ENCODE results near the gene EHD4.

Gene EHD4

GRCh38 chr15:41957021-41957897 is 15.1 kb downstream of the EHD4 start:
- no peak for DNase-seq (ENCODE audit: low spot score)

GRCh38 chr15:41955807-41956525 is 16.4 kb downstream of the EHD4 start:
- no peak for DNase-seq (ENCODE audit: low spot score)

GRCh38 chr15:41955100-41955499 is 17.3 kb downstream of the EHD4 start:
- no peak for DNase-seq (ENCODE audit: low spot score)

- no peak for DNase-seq (ENCODE audit: low spot score)
These were observed 18.3 kb downstream of the EHD4 start for GRCh38 chr15:41954036-41954435.

GRCh38 chr15:41952013-41952563 is 20.3 kb downstream of the EHD4 start:
- DNase-seq (ENCODE audit: low spot score) = no peak

- DNase-seq (ENCODE audit: low spot score) = no peak
These were observed 20.8 kb downstream of the EHD4 start for GRCh38 chr15:41951571-41951970.

GRCh38 chr15:41950489-41950888 is 21.9 kb downstream of the EHD4 start:
- no peak for DNase-seq (ENCODE audit: low spot score)

- DNase-seq (ENCODE audit: low spot score) = no peak
These were observed 22.3 kb downstream of the EHD4 start for GRCh38 chr15:41950127-41950483.

GRCh38 chr15:41949401-41950126 is 22.8 kb downstream of the EHD4 start:
- no peak for DNase-seq (ENCODE audit: low spot score)

GRCh38 chr15:41948490-41948889 is 23.9 kb downstream of the EHD4 start:
- no peak for DNase-seq (ENCODE audit: low spot score)

GRCh38 chr15:41946970-41947369 is 25.4 kb downstream of the EHD4 start:
- DNase-seq (ENCODE audit: low spot score) = no peak

- DNase-seq (ENCODE audit: low spot score) = no peak
These were observed 26.6 kb downstream of the EHD4 start for GRCh38 chr15:41945731-41946130.

- no peak for DNase-seq (ENCODE audit: low spot score)
These were observed 27.1 kb downstream of the EHD4 start for GRCh38 chr15:41945221-41945620.

GRCh38 chr15:41944313-41944940 is 27.9 kb downstream of the EHD4 start:
- DNase-seq (ENCODE audit: low spot score) = no peak

- no peak for DNase-seq (ENCODE audit: low spot score)
These were observed 28.6 kb downstream of the EHD4 start for GRCh38 chr15:41943543-41944312.

GRCh38 chr15:41942886-41943285 is 29.5 kb downstream of the EHD4 start:
- DNase-seq (ENCODE audit: low spot score) = no peak

GRCh38 chr15:41941644-41942415 is 30.5 kb downstream of the EHD4 start:
- no peak for DNase-seq (ENCODE audit: low spot score)

- DNase-seq (ENCODE audit: low spot score) = peak; percentile 66
These were observed 31.9 kb downstream of the EHD4 start for GRCh38 chr15:41940441-41940857.

GRCh38 chr15:41939986-41940385 is 32.4 kb downstream of the EHD4 start:
- DNase-seq (ENCODE audit: low spot score) = no peak

GRCh38 chr15:41937568-41937923 is 34.8 kb downstream of the EHD4 start:
- peak; percentile 12 for DNase-seq (ENCODE audit: low spot score)
